ENCODE results near the gene CISD2.
"Not testable (repeated sequence)": the region's sequence is repeated elsewhere in the genome, so short reads cannot be mapped to it uniquely, and the experiment has no call there.

The CISD2 gene

DNA sequence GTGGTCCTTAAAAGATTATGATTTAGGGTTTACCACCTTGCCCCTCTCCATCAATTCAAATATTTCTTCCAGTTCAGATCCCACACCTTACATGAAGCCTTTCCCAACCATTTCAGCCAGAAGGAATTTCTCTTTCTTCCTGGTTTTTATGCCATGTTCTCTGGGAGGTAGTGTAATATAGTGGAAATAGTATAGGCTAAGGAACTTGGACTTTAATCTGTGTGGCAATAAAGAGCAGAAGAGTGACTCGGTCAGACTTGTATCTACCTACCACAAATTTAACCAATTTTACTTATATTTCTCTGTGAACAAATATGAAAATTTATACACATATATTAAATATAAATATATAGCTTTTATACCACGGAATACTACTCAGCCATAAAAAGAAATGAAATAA lies 18.4 kb upstream of the CISD2 start:
- no peak for DNase-seq

DNA sequence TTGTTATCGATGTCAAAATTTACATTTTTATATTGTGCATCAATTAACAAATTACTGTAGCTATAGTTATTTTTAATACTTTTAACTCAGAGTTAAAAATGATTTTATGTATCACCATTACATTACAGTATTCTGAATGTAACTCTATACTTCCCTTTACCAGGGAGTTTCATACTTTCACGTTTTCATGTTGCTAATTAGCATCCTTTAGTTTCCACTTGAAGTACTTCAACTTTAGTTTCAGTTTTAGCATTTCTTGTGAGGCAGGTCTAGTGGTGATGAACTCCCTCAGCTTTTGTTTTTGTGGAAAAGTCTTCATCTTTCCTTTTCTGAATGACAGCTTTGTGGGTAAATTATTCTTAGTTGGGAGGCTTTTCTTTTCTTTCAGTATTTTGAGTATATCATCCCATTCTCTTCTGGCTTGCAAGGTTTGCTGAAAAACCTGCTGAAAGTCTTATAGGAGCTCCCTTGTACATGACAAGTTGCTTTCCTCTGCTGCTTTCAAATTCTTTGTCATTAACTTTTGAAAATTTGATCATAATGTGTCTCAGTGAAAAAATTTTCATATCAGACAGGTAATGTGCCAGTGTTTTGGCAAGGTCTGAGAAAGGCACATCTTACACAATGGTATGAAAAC lies 9.8 kb upstream of the CISD2 start:
- no peak for DNase-seq

DNA sequence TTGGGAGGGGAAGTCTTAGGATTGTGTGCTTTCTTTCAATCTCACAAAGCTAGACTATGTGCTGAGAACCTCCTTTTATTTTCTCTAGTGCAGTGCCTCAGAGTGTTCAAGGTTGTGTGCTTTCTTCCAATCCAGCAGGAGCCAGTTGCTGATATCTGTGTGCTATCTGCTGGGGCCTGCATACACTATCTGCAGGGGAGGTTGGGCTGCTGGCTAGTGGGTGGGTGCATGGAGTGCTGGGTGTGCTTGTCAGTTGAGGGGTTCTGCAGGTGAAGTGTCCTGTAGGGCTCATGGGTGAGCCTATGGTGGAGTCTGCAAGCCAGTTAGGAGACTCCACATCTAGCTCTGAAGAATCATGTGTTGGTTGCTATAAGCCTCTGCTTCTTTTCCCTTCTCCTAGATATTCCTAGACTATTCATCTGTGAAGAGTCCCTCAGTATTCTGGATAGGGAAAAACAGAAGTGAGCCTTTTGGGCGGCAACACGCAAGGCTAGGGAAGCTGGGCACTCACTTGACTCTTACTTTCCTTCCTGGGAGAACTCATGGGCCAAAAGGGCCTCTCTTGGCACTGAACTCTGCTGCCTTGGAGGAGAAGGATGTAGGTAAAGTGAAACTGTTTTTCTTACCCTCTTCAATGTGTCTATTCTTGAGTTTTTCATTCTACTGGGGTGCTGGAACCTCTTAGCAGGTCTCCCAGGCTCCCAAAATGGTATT lies 8.0 kb upstream of the CISD2 start:
- DNase-seq, result no peak

DNA sequence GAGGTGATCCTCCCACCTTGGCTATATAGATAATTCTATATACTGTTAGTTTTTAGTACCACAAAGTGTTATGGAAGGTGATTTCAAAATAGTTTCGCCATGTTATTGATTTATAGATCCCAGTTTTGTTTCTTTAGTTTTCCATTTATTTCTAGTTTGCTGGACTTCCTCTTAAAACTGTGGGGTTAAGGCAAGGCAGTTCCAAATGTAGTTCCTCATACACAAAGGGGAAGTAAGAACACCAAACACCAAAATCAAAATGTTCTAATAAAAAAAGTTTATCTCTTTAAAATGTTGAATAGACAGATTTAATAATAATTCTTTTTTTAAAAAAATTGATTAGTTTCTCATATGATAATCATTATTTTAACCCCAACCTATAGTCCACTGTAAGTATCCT lies 6.8 kb upstream of the CISD2 start:
- DNase-seq, result no peak

DNA sequence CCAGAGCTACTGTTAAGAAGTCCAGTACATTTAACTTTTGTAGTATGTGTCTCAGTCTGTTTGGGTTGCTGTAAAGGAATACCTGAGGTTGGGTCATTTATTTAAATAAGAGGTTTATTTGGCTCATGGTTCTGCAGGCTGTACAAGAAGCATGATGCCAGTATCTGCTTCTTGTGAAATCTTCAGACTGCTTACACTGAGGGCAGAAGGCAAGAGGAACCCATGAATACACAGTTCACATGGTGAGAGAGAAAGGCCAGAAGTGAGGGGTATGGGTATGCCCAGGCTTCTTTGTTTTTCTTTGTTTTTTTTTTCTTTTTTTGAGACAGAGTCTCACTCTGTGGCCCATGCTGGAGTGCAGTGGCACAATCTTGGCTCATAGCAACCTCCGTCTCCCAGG lies 6.0 kb upstream of the CISD2 start:
- DNase-seq, result no peak

DNA sequence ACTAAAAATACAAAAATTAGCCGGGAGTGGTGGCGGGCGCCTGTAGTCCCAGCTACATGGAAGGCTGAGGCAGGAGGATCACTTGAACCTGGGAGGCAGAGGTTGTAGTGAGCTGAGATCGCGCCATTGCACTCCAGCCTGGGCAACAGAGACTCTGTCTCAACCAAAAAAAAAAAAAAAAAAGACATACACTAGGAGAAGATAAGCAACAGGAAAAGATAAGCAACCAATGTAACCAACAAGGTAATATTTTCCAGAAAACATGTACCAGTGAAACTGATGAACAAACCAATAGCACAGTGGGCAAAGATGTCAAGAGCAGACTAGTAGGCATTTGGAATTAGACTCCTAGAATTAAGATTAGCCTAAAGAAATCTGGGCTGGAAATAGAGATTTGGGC lies 3.5 kb upstream of the CISD2 start:
- not testable (repeated sequence) for DNase-seq

DNA sequence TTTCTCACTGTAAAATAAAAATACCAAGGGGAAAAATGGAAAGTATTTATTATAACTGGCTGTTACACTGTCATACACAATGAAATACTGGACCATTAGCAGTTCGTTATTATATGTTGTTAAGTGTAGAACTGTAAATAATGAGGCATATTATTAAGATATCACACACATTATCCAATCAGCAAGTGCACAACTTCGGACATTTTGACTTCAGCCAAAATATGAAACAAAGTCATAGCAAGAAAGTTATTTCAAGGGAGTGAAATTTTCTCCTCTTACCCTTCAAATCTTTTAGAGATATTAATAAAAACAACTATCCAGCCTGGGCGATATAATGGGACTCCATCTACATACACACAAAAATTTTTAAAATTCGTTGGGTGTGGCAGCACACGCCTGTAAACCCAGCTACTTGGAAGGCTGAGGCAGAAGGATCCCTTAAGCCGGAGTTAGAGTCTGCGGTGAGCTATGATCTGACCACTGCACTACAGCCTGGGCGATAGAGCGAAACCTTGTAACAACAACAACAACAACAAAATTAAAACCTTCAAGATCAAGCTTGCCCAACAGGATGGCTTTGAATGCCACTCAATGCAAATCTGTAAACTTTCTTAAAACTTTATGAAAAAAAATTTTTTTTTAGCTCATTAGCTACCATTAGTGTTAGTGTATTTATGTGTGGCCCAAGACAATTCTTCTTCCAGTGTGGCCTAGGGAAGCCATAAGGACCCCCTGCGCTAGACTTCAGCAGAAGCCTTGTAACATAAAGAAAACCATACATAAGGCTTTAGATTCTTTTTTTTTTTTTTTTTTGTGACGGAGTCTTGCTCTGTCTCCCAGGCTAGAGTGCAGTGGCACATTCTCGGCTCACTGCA lies 1.3 kb upstream of the CISD2 start:
- no peak for DNase-seq

DNA sequence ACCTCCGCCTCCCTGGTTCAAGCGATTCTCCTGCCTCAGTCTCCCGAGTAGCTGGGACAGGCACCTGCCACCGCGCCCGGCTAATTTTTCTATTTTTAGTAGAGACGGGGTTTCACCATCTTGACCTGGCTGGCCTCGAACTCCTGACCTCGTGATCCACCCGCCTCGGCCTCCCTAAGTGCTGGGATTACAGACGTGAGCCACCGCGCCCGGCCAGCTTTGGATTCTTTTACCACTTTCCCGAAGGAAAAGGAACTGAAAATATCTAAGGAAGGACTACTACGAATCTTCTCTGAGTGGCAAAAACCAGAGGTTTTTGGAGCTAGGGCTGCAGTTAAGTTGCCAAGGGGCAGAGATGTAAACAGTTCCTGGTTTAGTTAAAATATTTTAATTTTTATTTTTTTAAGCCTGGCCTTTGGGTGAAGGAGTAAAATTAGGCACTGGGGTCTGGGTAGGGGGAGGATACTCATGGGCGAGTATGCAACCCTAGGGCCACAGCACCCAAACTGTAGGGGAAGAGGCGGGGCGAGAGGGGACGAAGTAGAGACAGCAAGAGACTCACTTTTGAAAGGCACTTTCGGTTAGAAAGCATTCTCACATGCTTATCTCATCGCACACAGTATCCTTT lies 525 bp upstream of the CISD2 start:
- no peak for DNase-seq

DNA sequence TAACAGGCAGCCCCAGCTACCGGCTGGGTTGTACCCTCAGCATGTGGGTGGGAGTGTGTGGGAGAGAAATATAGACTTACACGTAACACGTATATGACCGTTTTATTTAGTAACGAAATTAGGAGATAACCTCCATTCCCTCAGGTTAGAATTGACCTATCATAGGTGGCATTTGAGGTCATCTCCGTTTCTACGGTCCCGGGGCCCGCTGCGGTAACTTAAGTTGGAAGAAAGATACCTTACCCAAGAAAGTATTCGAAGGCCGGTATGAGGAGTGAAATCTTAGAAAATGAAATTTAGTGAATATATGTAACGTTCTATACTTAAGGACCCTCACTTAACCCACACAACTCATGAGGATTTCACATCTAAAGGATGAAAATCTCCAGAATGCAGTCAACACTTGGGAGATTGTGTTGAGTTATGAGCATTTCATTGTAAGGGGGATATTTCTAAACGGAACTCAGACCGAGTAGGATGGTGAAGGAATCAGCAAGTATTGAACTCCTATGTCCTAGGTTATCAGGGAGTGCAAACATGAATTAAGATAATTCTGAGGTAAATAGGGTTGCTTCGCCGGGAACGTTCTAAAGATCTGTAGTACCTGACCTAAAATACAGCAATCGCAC lies 891 bp downstream of the CISD2 start:
- no peak for DNase-seq

DNA sequence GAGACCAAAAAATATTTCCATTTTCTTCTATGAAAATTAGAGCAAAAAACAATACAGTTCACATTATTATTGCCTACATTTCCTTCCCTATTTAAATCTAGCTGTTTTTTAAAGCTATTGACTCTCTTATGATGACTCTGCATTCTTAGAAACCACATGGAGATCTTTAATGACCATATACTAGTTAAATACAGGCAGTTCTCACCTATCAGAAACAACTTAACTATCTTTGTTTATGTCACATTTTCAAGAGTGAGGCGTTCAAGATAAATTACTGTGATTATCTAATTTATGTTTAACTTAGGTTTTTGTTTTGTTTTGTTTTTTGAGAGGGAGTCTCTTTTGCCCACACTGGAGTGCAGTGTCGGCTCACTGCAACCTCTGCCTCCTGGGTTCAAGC lies 3.0 kb downstream of the CISD2 start:
- no peak for DNase-seq

DNA sequence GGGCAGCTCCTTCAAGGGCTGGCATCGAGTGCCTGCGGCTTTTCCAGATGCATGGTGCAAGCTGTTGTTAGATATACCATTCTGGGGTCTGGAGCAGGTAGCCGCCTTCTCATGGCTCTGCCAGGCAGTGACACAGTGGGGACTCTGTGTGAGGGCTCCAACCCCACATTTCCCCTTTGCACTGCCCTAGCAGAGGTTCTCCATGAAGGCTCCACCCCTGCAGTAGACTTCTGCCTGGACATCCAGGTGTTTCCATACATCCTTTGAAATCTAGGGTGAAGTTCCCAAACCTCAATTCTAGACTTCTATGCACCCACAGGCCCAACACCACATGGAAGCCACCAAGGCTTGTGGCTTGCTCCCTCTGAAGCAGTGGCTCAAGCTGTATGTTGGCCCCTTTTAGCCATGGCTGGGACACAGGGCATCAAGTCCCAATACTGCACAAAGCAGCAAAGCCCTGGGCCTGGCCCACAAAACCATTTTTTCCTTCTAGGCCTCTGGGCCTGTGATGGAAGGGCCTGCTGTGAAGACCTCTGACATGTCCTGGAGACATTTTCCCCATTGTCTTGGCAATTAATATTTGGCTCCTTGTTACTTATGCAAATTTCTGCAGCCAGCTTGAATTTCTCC lies 8.8 kb downstream of the CISD2 start:
- DNase-seq, result not testable (repeated sequence)

DNA sequence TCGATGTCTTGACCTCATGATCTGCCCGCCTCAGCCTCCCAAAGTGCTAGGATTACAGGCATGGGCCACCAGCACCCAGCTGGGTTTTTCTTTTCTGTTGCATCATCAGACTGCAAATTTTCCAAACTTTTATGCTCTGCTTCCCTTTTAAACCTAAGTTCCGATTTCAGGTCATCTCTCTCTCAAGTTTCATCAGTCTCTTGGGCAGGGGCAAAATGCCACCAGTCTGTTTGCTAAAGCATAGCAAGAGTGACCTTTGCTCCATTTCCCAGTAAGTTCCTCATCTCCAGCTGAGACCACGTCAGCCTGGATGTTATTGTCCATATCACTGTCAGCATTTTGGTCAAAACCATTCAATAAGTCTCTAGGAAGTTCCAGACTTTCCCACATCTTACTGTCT lies 9.6 kb downstream of the CISD2 start:
- not testable (repeated sequence) for DNase-seq

DNA sequence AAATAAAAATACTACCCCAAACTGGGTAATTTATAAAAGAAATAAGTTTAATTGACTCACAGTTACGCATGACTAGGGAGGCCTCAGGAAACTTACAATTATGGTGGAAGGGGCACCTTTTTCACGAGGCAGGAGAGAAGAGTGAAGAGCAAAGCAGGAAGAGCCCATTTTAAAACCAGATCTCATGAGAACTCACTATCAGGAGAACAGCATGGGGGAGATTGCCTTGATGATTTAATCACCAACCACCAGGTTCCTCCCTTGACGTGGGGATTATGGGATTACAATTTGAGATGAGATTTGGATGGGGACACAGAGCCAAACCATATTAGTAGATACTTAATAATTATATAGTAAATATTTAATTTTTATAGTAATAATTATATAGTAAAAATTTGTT lies 10.1 kb downstream of the CISD2 start:
- no peak for DNase-seq

DNA sequence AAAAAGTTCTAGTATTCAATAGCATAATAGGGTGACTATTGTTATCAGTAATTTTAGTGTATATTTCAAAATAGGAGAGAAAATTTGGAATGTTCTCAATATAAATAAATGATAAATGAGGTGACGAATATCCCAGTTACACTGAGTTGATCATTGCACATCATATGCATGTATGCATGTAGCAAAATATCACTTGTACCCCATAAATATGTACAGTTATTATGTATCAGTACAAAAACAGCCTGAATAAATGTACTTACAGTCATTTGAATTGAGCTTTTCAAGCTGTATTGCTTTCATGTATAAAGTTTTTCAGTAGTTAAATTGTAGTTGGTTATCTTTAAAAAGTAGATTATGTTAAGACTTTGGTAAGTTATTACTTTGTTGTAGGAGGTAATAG lies 12.6 kb downstream of the CISD2 start:
- no peak for DNase-seq

DNA sequence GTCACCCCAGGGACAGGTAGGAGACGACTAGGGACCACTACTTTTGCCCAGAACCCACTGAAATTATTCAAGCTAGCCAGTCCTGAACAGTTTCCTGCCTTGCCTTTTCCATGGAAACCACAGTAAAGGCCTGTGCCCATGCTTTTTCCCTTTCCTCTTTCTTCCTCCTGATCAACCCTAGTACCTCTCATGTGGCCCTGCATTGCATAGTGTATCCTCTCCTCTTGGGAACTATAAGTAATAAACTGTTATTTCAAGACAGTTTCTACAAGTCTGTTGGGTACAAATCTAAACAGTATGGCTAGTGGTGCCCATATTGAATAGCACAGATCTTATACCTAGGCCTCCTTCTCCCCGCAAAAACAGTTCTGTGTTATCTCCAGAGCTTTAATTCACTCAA lies 14.5 kb downstream of the CISD2 start:
- no peak for DNase-seq

DNA sequence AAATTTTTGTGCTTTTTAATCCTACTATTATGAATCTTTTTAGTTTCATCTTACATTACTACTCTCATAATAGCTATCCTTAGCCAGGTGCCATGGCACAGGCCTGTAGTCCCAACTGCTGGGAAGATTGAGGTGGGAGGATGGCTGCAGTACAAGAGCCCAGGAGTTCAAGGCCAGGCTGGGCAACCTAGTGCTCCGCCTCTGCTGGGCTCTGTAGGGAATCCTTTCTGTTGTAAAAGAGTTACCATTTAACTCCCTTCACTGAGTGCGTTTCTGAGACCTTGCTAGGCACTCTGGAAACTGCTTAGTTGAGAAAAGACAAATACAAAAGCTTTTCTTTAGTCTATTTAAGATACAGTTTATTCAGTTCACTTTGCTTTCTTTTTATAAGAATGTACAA lies 19.8 kb downstream of the CISD2 start:
- not testable (repeated sequence) for DNase-seq

DNA sequence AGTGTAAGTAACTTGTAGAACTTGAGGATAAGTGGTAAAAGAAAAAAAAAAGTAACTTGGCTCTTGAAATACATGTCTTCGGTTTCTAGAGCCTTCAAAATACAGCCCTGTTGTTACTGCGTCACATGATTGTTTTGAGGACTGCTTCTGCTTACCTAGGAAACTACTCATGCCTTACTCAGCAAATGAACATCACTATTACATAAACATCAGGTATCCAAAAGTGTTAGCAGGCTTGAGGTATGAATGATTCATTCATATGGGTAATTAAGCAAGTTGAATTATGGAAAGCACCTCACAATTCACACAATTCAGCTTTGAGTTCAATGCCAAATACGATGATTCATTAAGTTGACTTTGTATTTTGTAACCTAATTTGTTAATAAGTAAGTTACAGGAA lies 21.1 kb downstream of the CISD2 start:
- DNase-seq, result not testable (repeated sequence)

DNA sequence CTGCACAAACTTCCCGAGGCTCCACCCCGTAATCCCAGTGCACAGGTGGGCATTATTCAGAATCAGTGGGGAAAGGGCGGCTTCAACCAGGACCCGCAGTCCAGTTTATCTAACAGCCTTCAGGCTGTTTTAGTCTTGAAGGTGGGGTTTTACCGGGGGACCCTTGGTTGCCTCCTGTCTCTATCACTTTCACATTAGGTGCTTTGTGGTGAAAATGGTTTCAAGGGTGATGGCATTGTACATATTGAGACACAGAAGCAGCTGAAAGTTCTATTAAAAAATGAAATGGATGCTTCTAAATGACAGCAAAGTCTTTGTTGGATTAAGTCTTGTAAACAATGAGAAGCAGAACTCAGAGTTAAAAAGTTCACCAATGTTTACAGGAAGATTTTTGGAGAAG lies 27.8 kb downstream of the CISD2 start:
- not testable (repeated sequence) for DNase-seq

DNA sequence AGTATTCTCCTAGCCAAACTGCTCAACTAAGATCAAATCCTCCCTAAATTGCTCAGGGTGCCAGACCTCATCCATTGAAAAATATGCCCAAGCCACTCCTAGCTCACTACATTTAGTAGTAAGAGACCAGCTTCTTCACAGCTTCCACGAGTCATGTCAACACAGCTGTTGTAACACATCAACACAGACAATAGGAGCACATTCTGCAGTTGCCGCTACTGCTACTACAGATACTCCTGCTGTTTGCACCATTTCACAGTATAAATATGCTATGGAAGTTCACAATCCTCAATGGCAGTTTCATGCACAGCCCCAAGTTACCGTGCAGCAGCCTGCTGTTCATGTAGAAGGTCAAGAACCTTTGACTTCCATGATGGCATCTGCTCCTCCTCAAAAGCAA lies 28.8 kb downstream of the CISD2 start:
- not testable (repeated sequence) for DNase-seq

DNA sequence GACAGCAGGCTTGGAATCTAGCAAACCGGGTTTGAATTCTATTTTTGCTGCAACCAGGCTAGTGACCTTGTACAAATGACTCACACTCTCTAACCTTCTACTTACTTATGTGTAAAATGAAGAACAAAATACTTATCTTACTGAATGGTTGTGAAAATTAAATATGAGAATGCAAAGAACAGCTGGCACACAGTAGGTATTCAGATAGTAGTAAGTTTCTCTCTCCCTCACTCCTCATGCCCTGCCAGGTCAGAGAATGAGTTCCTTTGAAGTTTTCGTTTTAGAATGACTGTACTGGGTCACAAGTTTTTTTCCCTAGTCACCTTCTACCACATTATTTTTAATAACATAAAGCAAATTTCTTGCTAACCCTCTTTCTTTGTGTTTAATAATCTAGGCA lies 33.0 kb downstream of the CISD2 start:
- no peak for DNase-seq

DNA sequence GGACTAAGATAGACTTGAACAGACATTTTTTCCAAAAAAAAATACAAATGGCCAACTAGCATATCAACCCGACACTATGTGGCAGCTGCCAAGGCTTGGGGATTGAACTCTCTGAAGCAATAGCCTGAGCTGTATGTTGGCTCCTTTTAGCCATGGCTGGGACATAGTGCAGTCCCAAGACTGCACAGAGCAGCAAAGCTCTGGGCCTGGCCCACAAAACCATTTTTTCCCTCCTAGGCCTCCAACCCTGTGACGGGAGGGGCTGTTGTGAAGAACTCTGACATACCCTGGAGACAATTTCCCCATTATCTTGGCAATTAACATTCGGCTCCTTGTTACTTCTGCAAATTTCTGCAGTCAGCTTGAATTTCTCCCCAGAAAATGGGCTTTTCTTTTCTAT lies 50.1 kb downstream of the CISD2 start:
- DNase-seq, result no peak

DNA sequence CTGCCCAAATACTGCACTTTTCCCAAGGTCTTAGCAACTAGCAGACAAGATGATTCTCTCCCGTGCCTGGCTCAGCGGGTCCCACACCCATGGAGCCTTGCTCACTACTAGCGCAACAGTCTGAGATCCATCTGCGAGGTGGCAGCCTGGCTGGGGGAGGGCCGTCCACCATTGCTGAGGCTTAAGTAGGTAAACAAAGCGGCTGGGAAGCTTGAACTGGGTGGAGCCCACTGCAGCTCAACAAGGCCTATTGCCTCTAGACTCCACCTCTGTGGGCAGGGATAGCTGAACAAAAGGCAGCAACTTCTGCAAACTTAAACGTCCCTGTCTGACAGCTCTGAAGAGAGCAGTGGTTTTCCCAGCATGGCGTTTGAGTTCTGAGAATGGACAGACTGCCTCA lies 50.9 kb downstream of the CISD2 start:
- DNase-seq, result not testable (repeated sequence)

DNA sequence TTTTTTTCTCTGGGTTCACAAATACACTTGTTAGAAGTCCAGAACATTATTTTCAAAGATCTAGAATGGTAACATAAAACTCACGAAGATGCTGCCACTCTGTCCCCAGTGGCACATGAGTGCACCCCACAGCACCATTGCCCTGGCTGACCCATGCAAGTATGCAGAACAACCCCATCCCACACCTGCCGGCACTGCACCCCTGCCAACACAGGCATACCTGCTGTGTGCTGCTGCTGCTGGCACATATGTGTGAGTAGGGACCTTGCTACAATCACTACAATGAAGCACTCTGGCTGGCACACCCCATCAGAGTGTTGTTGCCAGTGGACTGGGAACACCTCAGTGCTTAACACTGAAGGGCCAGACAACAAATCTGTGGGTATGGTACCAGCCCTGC lies 66.9 kb downstream of the CISD2 start:
- no peak for DNase-seq
